IMR-90 (cell line): Measurements from ENCODE around the gene DEFB118. TPM values are rescaled to one million over a fixed set of nuclear protein-coding genes. Genes with fewer than 3 reads are reported as not detected.

Experiments
- ATAC-seq: fragments of 200-7000 bp; cut with Tn5 transposase; 2 replicates; pipeline ENCODE4 v1.9.1; 2020; ENCODE audit warnings: low read depth, mild to moderate bottlenecking, moderate library complexity
- BruUV-seq: library from RNA; stranded (reverse); fragments of 400-500 nt; replicated peaks from 2 replicates; lab custom pipeline; 2021; lab: Mats Ljungman, UMichigan
- CTCF ChIA-PET: fragments of 300-600 bp; formaldehyde crosslinking; extraction: SDS; loops from one replicate; lab custom pipeline; 2021; ENCODE audit warnings: antibody characterized with exemption; lab: Yijun Ruan, JAX
- POLR2A ChIA-PET: fragments of 300-600 bp; sonication (Branson Sonifier 250); formaldehyde crosslinking; loops from one replicate; lab custom pipeline; 2022; ENCODE audit warnings: antibody characterized with exemption; ENCODE audit not compliant: unreplicated experiment; lab: Charles Lee
- DNase-seq: peaks from one replicate; pipeline ENCODE4 v3.0.0; 2013
- H2AFZ ChIP-seq: replicated peaks from 2 replicates; pipeline ENCODE3; 2013; ENCODE audit warnings: low read length, mild to moderate bottlenecking; ENCODE audit not compliant: poor library complexity
- H2AK5ac ChIP-seq: 2 replicates; pipeline ENCODE4 v1.6.1; 2013; ENCODE audit warnings: low read depth, low read length, inconsistent platforms
- H2AK9ac ChIP-seq: replicated peaks from 2 replicates; pipeline ENCODE3; 2013; ENCODE audit warnings: mild to moderate bottlenecking, low read depth, low read length, moderate library complexity; ENCODE audit not compliant: poor library complexity
- H2BK120ac ChIP-seq: 2 replicates; pipeline ENCODE4 v1.6.1; 2013; ENCODE audit warnings: low read depth, low read length, inconsistent platforms
- H2BK15ac ChIP-seq: 3 replicates; pipeline ENCODE4 v1.6.1; 2013; ENCODE audit warnings: low read depth, low read length, inconsistent platforms
- H2BK20ac ChIP-seq: 2 replicates; pipeline ENCODE4 v1.6.1; 2013; ENCODE audit warnings: low read depth, mild to moderate bottlenecking, inconsistent platforms, low read length, moderate library complexity
- H2BK5ac ChIP-seq: 2 replicates; pipeline ENCODE4 v1.6.1; 2013; ENCODE audit warnings: mild to moderate bottlenecking, low read depth, low read length, inconsistent platforms; ENCODE audit not compliant: poor library complexity, severe bottlenecking
- H3K14ac ChIP-seq: replicated peaks from 2 replicates; pipeline ENCODE4 v1.6.1; 2013; ENCODE audit warnings: low read depth, low read length, inconsistent platforms
- H3K18ac ChIP-seq: 2 replicates; pipeline ENCODE4 v1.6.1; 2013; ENCODE audit warnings: low read depth, low read length, control low read depth
- H3K23ac ChIP-seq: 2 replicates; pipeline ENCODE4 v1.6.1; 2013; ENCODE audit warnings: low read depth, low read length, inconsistent platforms
- H3K27ac ChIP-seq: 2 replicates; pipeline ENCODE4 v1.5.1; 2013; ENCODE audit warnings: mild to moderate bottlenecking, control low read depth, low read length; ENCODE audit not compliant: insufficient read depth
- H3K27me3 ChIP-seq: 2 replicates; pipeline ENCODE4 v1.6.1; 2013; ENCODE audit warnings: low read length; ENCODE audit not compliant: control insufficient read depth, insufficient read depth
- H3K36me3 ChIP-seq: 2 replicates; pipeline ENCODE4 v1.6.1; 2013; ENCODE audit warnings: low read length, mixed read lengths; ENCODE audit not compliant: control insufficient read depth, insufficient read depth
- H3K4ac ChIP-seq: 2 replicates; pipeline ENCODE4 v1.6.1; 2013; ENCODE audit warnings: low read depth, low read length, inconsistent platforms
- H3K4me1 ChIP-seq: 2 replicates; pipeline ENCODE4 v1.6.1; 2013; ENCODE audit warnings: low read length, mixed read lengths; ENCODE audit not compliant: control insufficient read depth, insufficient read depth
- H3K4me2 ChIP-seq: 2 replicates; pipeline ENCODE4 v1.6.1; 2013; ENCODE audit warnings: low read depth, mild to moderate bottlenecking, control low read depth, low read length, moderate library complexity
- H3K4me3 ChIP-seq: 2 replicates; pipeline ENCODE4 v1.5.1; 2013; ENCODE audit warnings: low read depth, mild to moderate bottlenecking, control low read depth, low read length, moderate library complexity; ENCODE audit not compliant: insufficient read depth
- H3K56ac ChIP-seq: 2 replicates; pipeline ENCODE4 v1.6.1; 2013; ENCODE audit warnings: low read length, inconsistent platforms; ENCODE audit not compliant: insufficient read depth; ENCODE audit errors: extremely low read depth
- H3K79me1 ChIP-seq, 2 experiments: 2 replicates each; pipeline ENCODE4 v1.6.1; 2013; ENCODE audit warnings: low read length in 2 of 2, inconsistent platforms in 1 of 2, low read depth in 1 of 2
- H3K9ac ChIP-seq: 2 replicates; pipeline ENCODE4 v1.6.1; 2013; ENCODE audit warnings: low read depth, low read length, control low read depth
- H3K9me1 ChIP-seq: 2 replicates; pipeline ENCODE4 v1.6.1; 2013; ENCODE audit warnings: low read length, inconsistent platforms; ENCODE audit not compliant: insufficient read depth
- H3K9me3 ChIP-seq: 2 replicates; pipeline ENCODE4 v1.6.1; 2013; ENCODE audit warnings: low read length; ENCODE audit not compliant: control insufficient read depth, insufficient read depth
- H4K20me1 ChIP-seq: 2 replicates; pipeline ENCODE4 v1.6.1; 2013; ENCODE audit warnings: low read length, inconsistent platforms; ENCODE audit not compliant: insufficient read depth
- H4K5ac ChIP-seq: 2 replicates; pipeline ENCODE4 v1.6.1; 2013; ENCODE audit warnings: mild to moderate bottlenecking, low read depth, low read length, control low read depth
- H4K8ac ChIP-seq, 2 experiments: 2 replicates each; pipeline ENCODE4 v1.6.1; 2013; ENCODE audit warnings: low read depth in 2 of 2, low read length in 2 of 2, control low read depth in 1 of 2, inconsistent platforms in 1 of 2
- H4K91ac ChIP-seq: 2 replicates; pipeline ENCODE4 v1.6.1; 2013; ENCODE audit warnings: low read depth, low read length, inconsistent platforms; ENCODE audit not compliant: insufficient read depth
- BHLHE40 ChIP-seq: fragments of 150-350 bp; IDR thresholded peaks from 2 replicates; pipeline ENCODE4 v1.6.1; 2016; ENCODE audit warnings: mild to moderate bottlenecking, low read depth, low read length
- CEBPB ChIP-seq: IDR thresholded peaks from 2 replicates; pipeline ENCODE4 v1.6.1; 2012; ENCODE audit warnings: low read depth, low read length, improper control_type of control experiment
- CHD1 ChIP-seq: IDR thresholded peaks from 2 replicates; pipeline ENCODE4 v1.6.1; 2012; ENCODE audit warnings: low read depth, low read length, improper control_type of control experiment
- CTCF ChIP-seq: conservative IDR thresholded peaks from 2 replicates; pipeline ENCODE4 v1.5.1; 2012; ENCODE audit warnings: mild to moderate bottlenecking, low read depth, low read length, improper control_type of control experiment
- ELK1 ChIP-seq: fragments of 150-350 bp; IDR thresholded peaks from 2 replicates; pipeline ENCODE4 v1.6.1; 2016; ENCODE audit warnings: low read depth, mild to moderate bottlenecking, low read length, moderate library complexity, borderline replicate concordance
- FOS ChIP-seq: fragments of 150-350 bp; IDR thresholded peaks from 2 replicates; pipeline ENCODE4 v1.6.1; 2016; ENCODE audit warnings: low read depth, low read length
- MAFK ChIP-seq: IDR thresholded peaks from 2 replicates; pipeline ENCODE4 v1.6.1; 2012; ENCODE audit warnings: low read depth, low read length, improper control_type of control experiment
- MAZ ChIP-seq: IDR thresholded peaks from 2 replicates; pipeline ENCODE4 v1.6.1; 2012; ENCODE audit warnings: low read depth, mild to moderate bottlenecking, low read length, improper control_type of control experiment, moderate library complexity, borderline replicate concordance
- MXI1 ChIP-seq: IDR thresholded peaks from 2 replicates; pipeline ENCODE4 v1.6.1; 2012; ENCODE audit warnings: low read depth, mild to moderate bottlenecking, low read length, moderate library complexity, borderline replicate concordance
- NFE2L2 ChIP-seq: fragments of 150-350 bp; IDR thresholded peaks from 2 replicates; pipeline ENCODE4 v1.6.1; 2016; ENCODE audit warnings: low read depth, mild to moderate bottlenecking, low read length
- POLR2A ChIP-seq: IDR thresholded peaks from 2 replicates; pipeline ENCODE4 v1.6.1; 2012; ENCODE audit warnings: mild to moderate bottlenecking, low read depth, low read length
- RAD21 ChIP-seq: IDR thresholded peaks from 2 replicates; pipeline ENCODE4 v1.6.1; 2012; ENCODE audit warnings: low read length, improper control_type of control experiment
- RCOR1 ChIP-seq: IDR thresholded peaks from 2 replicates; pipeline ENCODE4 v1.6.1; 2012; ENCODE audit warnings: mild to moderate bottlenecking, low read length, improper control_type of control experiment; ENCODE audit not compliant: insufficient replicate concordance
- SMC3 ChIP-seq: fragments of 150-350 bp; IDR thresholded peaks from 2 replicates; pipeline ENCODE4 v1.6.1; 2016; ENCODE audit warnings: low read depth, mild to moderate bottlenecking, antibody characterized with exemption, low read length, moderate library complexity
- USF2 ChIP-seq: fragments of 150-350 bp; IDR thresholded peaks from 2 replicates; pipeline ENCODE4 v1.6.1; 2017; ENCODE audit warnings: mild to moderate bottlenecking, antibody characterized with exemption, low read length, low read depth
- dilution Hi-C: fragments of 300-500 bp; cut with HindIII; formaldehyde crosslinking; loops from one replicate; pipeline ENCODE4 v1.14.3; 2018; ENCODE audit warnings: low sequenced_read_pairs; ENCODE audit not compliant: unreplicated experiment
- in situ Hi-C: fragments of 300-500 bp; cut with MboI; formaldehyde crosslinking; loops from 3 replicates; pipeline ENCODE4 v1.14.3; 2019; ENCODE audit warnings: low sequenced_read_pairs, inconsistent platforms, mixed read lengths
- intact Hi-C: fragments of 100-400 bp; cut with micrococcal nuclease; formaldehyde crosslinking; loops from 2 replicates; pipeline ENCODE4 v1.10.0; 2022
- polyA plus RNA-seq, 3 experiments: library from polyadenylated mRNA; depleted of rRNA; stranded (reverse); fragments of >200 nt; gene quantifications; 2 replicates each; pipeline ENCODE4 v1.2.3, GENCODE V29; 2012; ENCODE audit warnings: low replicate concordance in 1 of 3
- total RNA-seq: library from RNA; depleted of rRNA; stranded (reverse); fragments of >200 nt; gene quantifications from 2 replicates; pipeline ENCODE4 v1.2.3, GENCODE V29; 2012

DEFB118 gene
- total and polyA plus RNA-seq, 2 of the 4 experiments (the other 2 are of a cell fraction), result not detected

- Histone ChIP-seq H3K56ac (no peak overlapping the region), H3K4me3 (no peak overlapping the region), H3K9me1 (no peaks in the 10 kb centered on the region), H3K9ac (no peak overlapping the region), H2AFZ (no peak overlapping the region), H2BK20ac (no peak overlapping the region), H2BK15ac (no peak overlapping the region), H3K23ac (no peak overlapping the region), H4K8ac (no peak overlapping the region), H3K18ac (no peak overlapping the region), H3K4ac (no peak overlapping the region), H3K14ac (no peak overlapping the region), H3K36me3 (no peaks in the 10 kb centered on the region), H3K27me3 (no peaks in the 10 kb centered on the region), H2AK5ac (no peak overlapping the region), H2BK5ac (no peak overlapping the region), H3K79me1 (no peaks in the 10 kb centered on the region), H4K5ac (no peak overlapping the region), H3K9me3 (0 out of 2 replicates have a peak, but pooled peaks cover 3% of the 10 kb centered on the region), H3K4me2 (no peak overlapping the region), H4K91ac (no peak overlapping the region), H2BK120ac (no peak overlapping the region), H2AK9ac (no peak overlapping the region), H3K4me1 (no peaks in the 10 kb centered on the region), H3K27ac (no peak overlapping the region), H4K20me1 (no peaks in the 10 kb centered on the region)
- DNase-seq, result no peak
- in situ Hi-C loops (no loop called here), dilution Hi-C loops (no loop called here), intact Hi-C loops (no loop called here)
- no TSS peak for BruUV-seq
- no peak for ATAC-seq
- ChIA-PET CTCF (no interaction called here), POLR2A (no interaction called here)
- TF ChIP-seq POLR2A (no peak), SMC3 (no peak), ELK1 (no peak), NFE2L2 (no peak), FOS (no peak), MAZ (no peak), RCOR1 (no peak), MXI1 (no peak), MAFK (no peak), CEBPB (no peak), CHD1 (no peak), CTCF (no peak), BHLHE40 (no peak), USF2 (no peak), RAD21 (no peak)
Observed at GRCh38 chr20:31330893-31331292, 37.5 kb upstream of the DEFB118 start.
